Right hindlimb (tissue), 1 donor: ENCODE measurements around the gene CDH13.

Experiments used
- DNase-seq: peaks from one replicate; pipeline ENCODE4 v3.0.0-alpha.2; 2018

Gene CDH13

GRCh38 chr16:82628711-82629110 is 1.9 kb downstream of the CDH13 start:
- DNase-seq = no peak

- no peak for DNase-seq
Measured at GRCh38 chr16:82629441-82630027, 2.8 kb downstream of the CDH13 start.

GRCh38 chr16:82630219-82630618 is 3.5 kb downstream of the CDH13 start:
- DNase-seq = no peak

GRCh38 chr16:82630688-82631087 is 3.9 kb downstream of the CDH13 start:
- DNase-seq = no peak

- DNase-seq = no peak
Measured at GRCh38 chr16:82631701-82632685, 5.2 kb downstream of the CDH13 start.

- peak; percentile 83 for DNase-seq
Measured at GRCh38 chr16:82633964-82634600, 7.3 kb downstream of the CDH13 start.

- DNase-seq = no peak
Measured at GRCh38 chr16:82634955-82635610, 8.3 kb downstream of the CDH13 start.

GRCh38 chr16:82636485-82636884 is 9.7 kb downstream of the CDH13 start:
- DNase-seq = no peak

GRCh38 chr16:82636958-82637357 is 10.2 kb downstream of the CDH13 start:
- DNase-seq = no peak

GRCh38 chr16:82638095-82638798 is 11.5 kb downstream of the CDH13 start:
- DNase-seq = no peak

- no peak for DNase-seq
Measured at GRCh38 chr16:82639263-82639662, 12.5 kb downstream of the CDH13 start.

GRCh38 chr16:82639666-82640336 is 13.0 kb downstream of the CDH13 start:
- peak; percentile 35 for DNase-seq

- no peak for DNase-seq
Measured at GRCh38 chr16:82641336-82641984, 14.7 kb downstream of the CDH13 start.

- DNase-seq = no peak
Measured at GRCh38 chr16:82643136-82643535, 16.4 kb downstream of the CDH13 start.

- no peak for DNase-seq
Measured at GRCh38 chr16:82643936-82644630, 17.3 kb downstream of the CDH13 start.

- DNase-seq = no peak
Measured at GRCh38 chr16:82646504-82646903, 19.7 kb downstream of the CDH13 start.

GRCh38 chr16:82649766-82650165 is 23.0 kb downstream of the CDH13 start:
- DNase-seq = no peak

- no peak for DNase-seq
Measured at GRCh38 chr16:82650804-82651203, 24.0 kb downstream of the CDH13 start.

GRCh38 chr16:82651921-82652601 is 25.3 kb downstream of the CDH13 start:
- no peak for DNase-seq

- DNase-seq = no peak
Measured at GRCh38 chr16:82652826-82653225, 26.1 kb downstream of the CDH13 start.
